HCT116 (cell line): ENCODE data around the gene TMEM204. TPM values are rescaled to one million over a fixed set of nuclear protein-coding genes. Genes with fewer than 3 reads are reported as not detected.

Experiments
- ATAC-seq: fragments of 200-7000 bp; cut with Tn5 transposase; 2 replicates; pipeline ENCODE4 v1.9.1; 2020; ENCODE audit warnings: mild to moderate bottlenecking, moderate library complexity
- BruUV-seq: library from RNA; stranded (reverse); fragments of 400-500 nt; replicated peaks from 2 replicates; lab custom pipeline; 2021; lab: Mats Ljungman, UMichigan
- CTCF ChIA-PET: fragments of 300-600 bp; sonication (Branson Sonifier 250); formaldehyde crosslinking; loops from one replicate; lab custom pipeline; 2021; ENCODE audit warnings: antibody characterized with exemption; lab: Charles Lee
- POLR2A ChIA-PET: fragments of 300-600, 350-600 bp; sonication (Branson Sonifier 250); formaldehyde crosslinking; loops from one replicate; lab custom pipeline; 2021; ENCODE audit warnings: antibody characterized with exemption; lab: Charles Lee
- RAD21 ChIA-PET, 2 experiments: fragments of 300-600 bp; sonication (Branson Sonifier 250); formaldehyde crosslinking; loops; one replicate each; lab custom pipeline; 2023; ENCODE audit warnings: low total read pairs in 2 of 2; ENCODE audit not compliant: uncharacterized antibody in 2 of 2, unreplicated experiment in 2 of 2, low non-redundant PET in 1 of 2; lab: Charles Lee
- DNase-seq: peaks from one replicate; pipeline ENCODE4 v3.0.0-alpha.2; 2010; ENCODE audit warnings: low read depth, low spot score
- H2AFZ ChIP-seq: fragments of 200-600 bp; shearing (Covaris generic), sonication (generic); 2 replicates; pipeline ENCODE4 v1.6.1; 2017; ENCODE audit warnings: low read depth, mixed run types, mixed read lengths, antibody characterized with exemption, low read length; ENCODE audit not compliant: poor library complexity, severe bottlenecking
- H3K27ac ChIP-seq: 2 replicates; pipeline ENCODE4 v1.5.1; 2012; ENCODE audit warnings: low read depth, low read length
- H3K27me3 ChIP-seq: fragments of 200-600 bp; sonication (generic); 2 replicates; pipeline ENCODE4 v1.6.1; 2016; ENCODE audit warnings: mixed run types, low read length, mixed read lengths; ENCODE audit not compliant: insufficient read depth
- H3K36me3 ChIP-seq, 2 experiments: fragments of 200-500 bp in 1 of 2; fragments of 200-600 bp in 1 of 2; sonication (Bioruptor generic) in 1 of 2; sonication (generic) in 1 of 2; 2 replicates each; pipeline versions ENCODE4 v1.5.1 to v1.6.1; 2014 to 2016; ENCODE audit warnings: low read length in 2 of 2, inconsistent platforms in 1 of 2, mixed read lengths in 1 of 2, mixed run types in 1 of 2; ENCODE audit not compliant: insufficient read depth in 2 of 2, control insufficient read depth in 1 of 2
- H3K4me1 ChIP-seq, 2 experiments: fragments of 200-600 bp in 1 of 2; sonication (generic) in 1 of 2; 2 replicates each; pipeline versions ENCODE4 v1.5.1 to v1.6.1; 2012 to 2017; ENCODE audit warnings: low read length in 2 of 2, inconsistent platforms in 1 of 2, mild to moderate bottlenecking in 1 of 2, mixed read lengths in 1 of 2, mixed run types in 1 of 2, moderate library complexity in 1 of 2; ENCODE audit not compliant: insufficient read depth in 2 of 2, control insufficient read depth in 1 of 2
- H3K4me2 ChIP-seq: fragments of 200-600 bp; sonication (generic); 2 replicates; pipeline ENCODE4 v1.6.1; 2017; ENCODE audit warnings: mixed run types, low read length, mixed read lengths
- H3K4me3 ChIP-seq, 2 experiments: fragments of 200-600 bp in 1 of 2; sonication (generic) in 1 of 2; replicated peaks in 1 of 2; 2 replicates each; pipeline ENCODE4 v1.5.1; 2011 to 2016; ENCODE audit warnings: low read length in 2 of 2, control low read depth in 1 of 2, low read depth in 1 of 2, mild to moderate bottlenecking in 1 of 2, mixed read lengths in 1 of 2, mixed run types in 1 of 2
- H3K79me2 ChIP-seq: fragments of 200-600 bp; sonication (generic); 2 replicates; pipeline ENCODE4 v1.6.1; 2017; ENCODE audit warnings: mild to moderate bottlenecking, mixed run types, low read length, moderate library complexity, mixed read lengths; ENCODE audit not compliant: insufficient read depth
- H3K9ac ChIP-seq: fragments of 200-600 bp; sonication (generic); 2 replicates; pipeline ENCODE4 v1.6.1; 2016; ENCODE audit warnings: low read length, mixed read lengths
- H3K9me2 ChIP-seq: fragments of 200-600 bp; sonication (generic), shearing (Covaris generic); 2 replicates; pipeline ENCODE4 v1.6.1; 2017; ENCODE audit warnings: mixed run types, mild to moderate bottlenecking, moderate library complexity; ENCODE audit not compliant: insufficient read depth
- H3K9me3 ChIP-seq, 2 experiments: fragments of 200-500 bp in 1 of 2; fragments of 200-600 bp in 1 of 2; sonication (Bioruptor generic) in 1 of 2; sonication (generic) in 1 of 2; 2 replicates each; pipeline ENCODE4 v1.6.1; 2014 to 2017; ENCODE audit warnings: low read length in 2 of 2, mixed read lengths in 2 of 2, inconsistent platforms in 1 of 2, low read depth in 1 of 2, mild to moderate bottlenecking in 1 of 2, mixed run types in 1 of 2, moderate library complexity in 1 of 2; ENCODE audit not compliant: control insufficient read depth in 1 of 2, insufficient read depth in 1 of 2
- H4K20me1 ChIP-seq: fragments of 200-600 bp; sonication (generic), shearing (Covaris generic); 2 replicates; pipeline ENCODE4 v1.6.1; 2017; ENCODE audit warnings: mixed run types, mild to moderate bottlenecking, moderate library complexity; ENCODE audit not compliant: insufficient read depth
- ELF1 ChIP-seq: IDR thresholded peaks from 2 replicates; pipeline ENCODE4 v1.6.1; 2012; ENCODE audit warnings: low read depth, borderline replicate concordance
- JUND ChIP-seq: IDR thresholded peaks from 2 replicates; pipeline ENCODE4 v1.6.1; 2012
- RAD21 ChIP-seq: IDR thresholded peaks from 2 replicates; pipeline ENCODE4 v1.6.1; 2012; ENCODE audit warnings: low read depth, mild to moderate bottlenecking
- SIN3A ChIP-seq: IDR thresholded peaks from 2 replicates; pipeline ENCODE4 v1.6.1; 2012; ENCODE audit warnings: low read depth
- SP1 ChIP-seq: IDR thresholded peaks from 2 replicates; pipeline ENCODE4 v1.6.1; 2012; ENCODE audit warnings: low read depth
- ZNF274 ChIP-seq: fragments of 200-500 bp; sonication (Bioruptor generic); IDR thresholded peaks from 2 replicates; pipeline ENCODE4 v1.6.1; 2014; ENCODE audit warnings: mild to moderate bottlenecking, low read depth, low read length, inconsistent platforms
- intact Hi-C: fragments of 100-400 bp; cut with micrococcal nuclease; formaldehyde crosslinking; loops from 2 replicates; pipeline ENCODE4 v1.10.0; 2022
- total RNA-seq: library from RNA; stranded (reverse); gene quantifications from one replicate; pipeline ENCODE4 v1.2.1, GENCODE V29; 2021; ENCODE audit not compliant: unreplicated experiment
- TF ChIP-seq, protein P1 (sequence below): IDR thresholded peaks from 2 replicates; pipeline ENCODE4 v1.6.1; 2012

Gene TMEM204
- total RNA-seq, 1 experiment from 2014 or later: 0.22 TPM

DNA sequence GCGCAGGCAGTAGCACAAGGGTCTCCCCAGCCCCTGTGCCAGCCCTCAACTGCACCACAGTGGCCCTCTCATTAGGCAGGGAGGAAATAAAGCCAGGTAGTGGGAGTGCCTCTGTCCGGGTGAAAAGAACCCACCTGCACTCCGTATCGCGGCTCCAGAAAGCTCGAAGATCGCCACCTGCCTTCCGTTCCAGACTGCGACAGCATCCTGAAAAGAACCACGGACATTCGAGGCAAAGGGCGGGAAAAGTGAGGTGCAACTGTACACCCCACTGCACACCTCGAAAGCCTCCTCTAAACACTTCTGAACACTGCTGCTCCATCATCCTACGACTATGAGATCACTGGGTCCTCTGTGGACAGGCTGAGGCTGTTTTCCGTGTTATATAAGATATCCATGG lies 49.7 kb downstream of the TMEM204 start (continued):
- TF ChIP-seq, protein P1, sequence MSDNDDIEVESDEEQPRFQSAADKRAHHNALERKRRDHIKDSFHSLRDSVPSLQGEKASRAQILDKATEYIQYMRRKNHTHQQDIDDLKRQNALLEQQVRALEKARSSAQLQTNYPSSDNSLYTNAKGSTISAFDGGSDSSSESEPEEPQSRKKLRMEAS: 0 out of 2 replicates have a peak, but pooled peaks have one; percentile 16
- TF ChIP-seq, all 23 proteins: peak for 2

DNA sequence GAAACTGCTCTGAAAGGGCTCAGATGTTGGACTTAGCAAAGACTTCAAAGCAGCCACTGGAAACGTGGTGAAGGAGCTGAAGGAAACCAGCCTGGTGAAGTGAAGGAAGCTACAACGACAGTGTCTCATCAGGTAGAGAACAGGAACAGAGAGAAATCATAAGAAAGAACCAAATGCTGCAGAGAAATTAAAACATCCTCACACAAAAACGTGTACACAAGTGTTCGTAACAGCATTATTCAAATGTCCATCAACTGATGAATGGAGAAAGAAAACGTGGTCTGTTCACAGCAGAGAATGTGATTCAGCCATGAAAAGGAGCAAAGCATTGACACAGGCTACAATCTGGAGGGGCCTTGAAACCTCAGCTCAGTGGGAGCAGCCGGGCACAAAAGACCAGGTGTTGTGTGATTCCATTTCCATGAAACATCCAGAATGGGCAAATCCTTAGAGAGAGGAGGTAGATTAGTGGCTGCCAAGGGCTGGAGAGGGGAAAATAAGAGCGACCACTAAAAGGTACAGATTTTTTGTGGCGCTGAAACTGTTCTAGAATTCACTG lies 51.5 kb downstream of the TMEM204 start:
- ChIA-PET POLR2A (no interaction called here), CTCF (no interaction called here), RAD21 (no interaction called here)
- Histone ChIP-seq H3K4me3 (no peak overlapping the region), H3K9ac (no peak overlapping the region), H3K79me2 (no peaks in the 10 kb centered on the region), H2AFZ (no peak overlapping the region), H3K27ac (no peak overlapping the region), H3K4me1 (no peaks in the 10 kb centered on the region), H3K9me2 (no peaks in the 10 kb centered on the region), H4K20me1 (no peaks in the 10 kb centered on the region), H3K9me3 (no peaks in the 10 kb centered on the region), H3K27me3 (no peaks in the 10 kb centered on the region), H3K36me3 (peaks cover 0 to 17% of the 10 kb centered on the region in 2 experiments; a peak in 2 of 4 replicates), H3K4me2 (no peak overlapping the region)
- BruUV-seq: no TSS peak
- TF ChIP-seq ZNF274 (no peak), RAD21 (no peak), SP1 (no peak), SIN3A (no peak)
- intact Hi-C loops: no loop called here
- no peak for DNase-seq
- ATAC-seq: no peak

DNA sequence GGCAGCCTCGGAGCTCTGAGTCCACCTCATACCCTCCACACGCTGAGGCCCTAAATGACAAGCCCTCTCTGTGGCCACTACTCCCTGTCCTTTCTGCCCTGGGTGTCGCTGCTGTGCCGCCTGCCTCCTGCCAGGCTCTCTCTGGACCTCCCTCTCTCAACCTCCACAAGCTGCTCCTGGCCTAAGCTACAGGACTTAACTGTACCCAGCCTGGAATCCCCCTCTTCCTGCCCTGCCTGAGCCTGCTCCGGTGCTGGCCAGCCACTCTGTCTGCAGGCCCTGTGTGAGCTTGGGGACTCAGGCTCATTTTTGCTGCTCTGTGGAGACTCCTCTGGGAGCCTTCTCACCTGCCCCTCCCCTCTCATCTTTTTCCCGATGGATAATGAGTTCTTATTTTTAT lies 56.9 kb downstream of the TMEM204 start:
- CTCF ChIA-PET: no interaction called here
- Histone ChIP-seq H3K4me2 (no peak overlapping the region), H3K9me2 (no peaks in the 10 kb centered on the region), H3K4me1 (no peaks in the 10 kb centered on the region), H2AFZ (no peak overlapping the region), H3K9me3 (no peaks in the 10 kb centered on the region), H3K9ac (no peak overlapping the region), H4K20me1 (no peaks in the 10 kb centered on the region), H3K27ac (no peak overlapping the region), H3K4me3 (no peak overlapping the region)
- POLR2A ChIA-PET: no interaction called here
- intact Hi-C loops: no loop called here
- TF ChIP-seq JUND: no peak
- TF ChIP-seq SP1: no peak
- TF ChIP-seq ELF1: no peak
- TF ChIP-seq, all 23 proteins: peak for 0
- no TSS peak for BruUV-seq
- H3K27me3 ChIP-seq: no peaks in the 10 kb centered on the region
- ATAC-seq (no peak), DNase-seq (no peak)
- RAD21 ChIA-PET: no interaction called here
- H3K36me3 ChIP-seq: peaks cover 0 to 7% of the 10 kb centered on the region in 2 experiments; a peak in 1 of 4 replicates
- no peaks in the 10 kb centered on the region for H3K79me2 ChIP-seq
